HCT116 (cell line): ENCODE data around the gene DISP2. TPM values are rescaled to one million over a fixed set of nuclear protein-coding genes. Genes with fewer than 3 reads are reported as not detected.

Experiments
- ATAC-seq: fragments of 200-7000 bp; cut with Tn5 transposase; 2 replicates; pipeline ENCODE4 v1.9.1; 2020; ENCODE audit warnings: mild to moderate bottlenecking, moderate library complexity
- BruUV-seq: library from RNA; stranded (reverse); fragments of 400-500 nt; replicated peaks from 2 replicates; lab custom pipeline; 2021; lab: Mats Ljungman, UMichigan
- CTCF ChIA-PET: fragments of 300-600 bp; sonication (Branson Sonifier 250); formaldehyde crosslinking; loops from one replicate; lab custom pipeline; 2021; ENCODE audit warnings: antibody characterized with exemption; lab: Charles Lee
- POLR2A ChIA-PET: fragments of 300-600, 350-600 bp; sonication (Branson Sonifier 250); formaldehyde crosslinking; loops from one replicate; lab custom pipeline; 2021; ENCODE audit warnings: antibody characterized with exemption; lab: Charles Lee
- RAD21 ChIA-PET, 2 experiments: fragments of 300-600 bp; sonication (Branson Sonifier 250); formaldehyde crosslinking; loops; one replicate each; lab custom pipeline; 2023; ENCODE audit warnings: low total read pairs in 2 of 2; ENCODE audit not compliant: uncharacterized antibody in 2 of 2, unreplicated experiment in 2 of 2, low non-redundant PET in 1 of 2; lab: Charles Lee
- DNase-seq: peaks from one replicate; pipeline ENCODE4 v3.0.0-alpha.2; 2010; ENCODE audit warnings: low read depth, low spot score
- H2AFZ ChIP-seq: fragments of 200-600 bp; shearing (Covaris generic), sonication (generic); 2 replicates; pipeline ENCODE4 v1.6.1; 2017; ENCODE audit warnings: low read depth, mixed run types, mixed read lengths, antibody characterized with exemption, low read length; ENCODE audit not compliant: poor library complexity, severe bottlenecking
- H3K27ac ChIP-seq: 2 replicates; pipeline ENCODE4 v1.5.1; 2012; ENCODE audit warnings: low read depth, low read length
- H3K27me3 ChIP-seq: fragments of 200-600 bp; sonication (generic); 2 replicates; pipeline ENCODE4 v1.6.1; 2016; ENCODE audit warnings: mixed run types, low read length, mixed read lengths; ENCODE audit not compliant: insufficient read depth
- H3K36me3 ChIP-seq, 2 experiments: fragments of 200-500 bp in 1 of 2; fragments of 200-600 bp in 1 of 2; sonication (Bioruptor generic) in 1 of 2; sonication (generic) in 1 of 2; 2 replicates each; pipeline versions ENCODE4 v1.5.1 to v1.6.1; 2014 to 2016; ENCODE audit warnings: low read length in 2 of 2, inconsistent platforms in 1 of 2, mixed read lengths in 1 of 2, mixed run types in 1 of 2; ENCODE audit not compliant: insufficient read depth in 2 of 2, control insufficient read depth in 1 of 2
- H3K4me1 ChIP-seq, 2 experiments: fragments of 200-600 bp in 1 of 2; sonication (generic) in 1 of 2; 2 replicates each; pipeline versions ENCODE4 v1.5.1 to v1.6.1; 2012 to 2017; ENCODE audit warnings: low read length in 2 of 2, inconsistent platforms in 1 of 2, mild to moderate bottlenecking in 1 of 2, mixed read lengths in 1 of 2, mixed run types in 1 of 2, moderate library complexity in 1 of 2; ENCODE audit not compliant: insufficient read depth in 2 of 2, control insufficient read depth in 1 of 2
- H3K4me2 ChIP-seq: fragments of 200-600 bp; sonication (generic); 2 replicates; pipeline ENCODE4 v1.6.1; 2017; ENCODE audit warnings: mixed run types, low read length, mixed read lengths
- H3K4me3 ChIP-seq, 2 experiments: fragments of 200-600 bp in 1 of 2; sonication (generic) in 1 of 2; replicated peaks in 1 of 2; 2 replicates each; pipeline ENCODE4 v1.5.1; 2011 to 2016; ENCODE audit warnings: low read length in 2 of 2, control low read depth in 1 of 2, low read depth in 1 of 2, mild to moderate bottlenecking in 1 of 2, mixed read lengths in 1 of 2, mixed run types in 1 of 2
- H3K79me2 ChIP-seq: fragments of 200-600 bp; sonication (generic); 2 replicates; pipeline ENCODE4 v1.6.1; 2017; ENCODE audit warnings: mild to moderate bottlenecking, mixed run types, low read length, moderate library complexity, mixed read lengths; ENCODE audit not compliant: insufficient read depth
- H3K9ac ChIP-seq: fragments of 200-600 bp; sonication (generic); 2 replicates; pipeline ENCODE4 v1.6.1; 2016; ENCODE audit warnings: low read length, mixed read lengths
- H3K9me2 ChIP-seq: fragments of 200-600 bp; sonication (generic), shearing (Covaris generic); 2 replicates; pipeline ENCODE4 v1.6.1; 2017; ENCODE audit warnings: mixed run types, mild to moderate bottlenecking, moderate library complexity; ENCODE audit not compliant: insufficient read depth
- H3K9me3 ChIP-seq, 2 experiments: fragments of 200-500 bp in 1 of 2; fragments of 200-600 bp in 1 of 2; sonication (Bioruptor generic) in 1 of 2; sonication (generic) in 1 of 2; 2 replicates each; pipeline ENCODE4 v1.6.1; 2014 to 2017; ENCODE audit warnings: low read length in 2 of 2, mixed read lengths in 2 of 2, inconsistent platforms in 1 of 2, low read depth in 1 of 2, mild to moderate bottlenecking in 1 of 2, mixed run types in 1 of 2, moderate library complexity in 1 of 2; ENCODE audit not compliant: control insufficient read depth in 1 of 2, insufficient read depth in 1 of 2
- H4K20me1 ChIP-seq: fragments of 200-600 bp; sonication (generic), shearing (Covaris generic); 2 replicates; pipeline ENCODE4 v1.6.1; 2017; ENCODE audit warnings: mixed run types, mild to moderate bottlenecking, moderate library complexity; ENCODE audit not compliant: insufficient read depth
- CTCF ChIP-seq, 3 experiments: fragments of 200-600 bp in 1 of 3; sonication (generic) in 1 of 3; IDR thresholded peaks in 2 of 3; conservative IDR thresholded peaks in 1 of 3; 2 replicates each; pipeline ENCODE4 v1.5.1; 2012 to 2017; ENCODE audit warnings: low read depth in 2 of 3, low read length in 2 of 3, antibody characterized with exemption in 1 of 3, borderline replicate concordance in 1 of 3, control low read depth in 1 of 3, mild to moderate bottlenecking in 1 of 3, mixed read lengths in 1 of 3, mixed run types in 1 of 3, moderate library complexity in 1 of 3; ENCODE audit not compliant: insufficient read depth in 1 of 3
- JUND ChIP-seq: IDR thresholded peaks from 2 replicates; pipeline ENCODE4 v1.6.1; 2012
- RAD21 ChIP-seq: IDR thresholded peaks from 2 replicates; pipeline ENCODE4 v1.6.1; 2012; ENCODE audit warnings: low read depth, mild to moderate bottlenecking
- SRF ChIP-seq: IDR thresholded peaks from 2 replicates; pipeline ENCODE4 v1.6.1; 2012; ENCODE audit warnings: low read depth
- TCF7L2 ChIP-seq: IDR thresholded peaks from 2 replicates; pipeline ENCODE4 v1.7.0; 2011; ENCODE audit warnings: borderline replicate concordance, inconsistent platforms; ENCODE audit not compliant: insufficient read depth, insufficient read length; ENCODE audit errors: extremely low read depth
- intact Hi-C: fragments of 100-400 bp; cut with micrococcal nuclease; formaldehyde crosslinking; loops from 2 replicates; pipeline ENCODE4 v1.10.0; 2022
- total RNA-seq: library from RNA; stranded (reverse); gene quantifications from one replicate; pipeline ENCODE4 v1.2.1, GENCODE V29; 2021; ENCODE audit not compliant: unreplicated experiment

The DISP2 gene
- total RNA-seq, 1 experiment from 2014 or later, result 3.3 TPM

GRCh38 chr15:40354408-40355171 lies 3.4 kb upstream of the DISP2 start:
- Histone ChIP-seq H3K36me3 (no peaks in the 10 kb centered on the region), H3K27me3 (no peaks in the 10 kb centered on the region), H3K9me3 (no peaks in the 10 kb centered on the region), H3K9me2 (no peaks in the 10 kb centered on the region), H3K4me2 (peak overlapping the region; percentile 46), H3K9ac (no peak overlapping the region), H2AFZ (no peak overlapping the region), H3K27ac (no peak overlapping the region; the same call in 1 of the 2 replicates), H3K4me1 (peaks cover 17 to 30% of the 10 kb centered on the region in 2 experiments), H3K79me2 (no peaks in the 10 kb centered on the region), H4K20me1 (no peaks in the 10 kb centered on the region), H3K4me3 (no peak overlapping the region)
- intact Hi-C loops, result no loop called here
- CTCF ChIA-PET, result interaction anchor here (1.5 to 5.2 kb wide), 2 partner anchors 11 to 13 kb away, joined by 3 to 22 read pairs; no protein-coding TSS in a partner anchor
- no TSS peak for BruUV-seq
- ATAC-seq, result peak; percentile 58
- DNase-seq, result no peak
- POLR2A ChIA-PET, result interaction anchor here (0.6 kb wide), 1 partner anchor 105 kb away, joined by 3 read pairs; no protein-coding TSS in a partner anchor
- TF ChIP-seq SRF (no peak), RAD21 (peak; percentile 28; the same call in 1 of the 2 replicates), CTCF (IDR thresholded peaks at IDR 0.05 in 2 of 3, conservative IDR thresholded peaks at IDR 0.05 in 1 of 3; ENCODE audit: borderline replicate concordance in 1 of 3, insufficient read depth in 1 of 3, low read depth in 2 of 3, low read length in 2 of 3) (peak; percentile 27 to 65 (median 59); a peak in 5 of 6 replicates), JUND (no peak), TCF7L2 (no peak)
- RAD21 ChIA-PET, result no interaction called here
